K562 (cell line): ENCODE results near the gene FAF2. TPM values are rescaled to one million over a fixed set of nuclear protein-coding genes. Genes with fewer than 3 reads are reported as not detected.

Experiments used
- ARID2 ChIP-seq: fragments of 450-650 bp; IDR thresholded peaks from 2 replicates; pipeline ENCODE4 v1.6.1; 2017; ENCODE audit warnings: antibody characterized with exemption, mild to moderate bottlenecking
- DMBX1 ChIP-seq: fragments of 250-450 bp; sonication (Bioruptor Pico); IDR thresholded peaks from 2 replicates; pipeline ENCODE4 v1.8.0; 2022; ENCODE audit warnings: inconsistent platforms, mild to moderate bottlenecking, moderate library complexity, borderline replicate concordance
- FOXA3 ChIP-seq, 2 experiments: fragments of 450-650 bp in 1 of 2; sonication (generic) in 1 of 2; formaldehyde crosslinking; IDR thresholded peaks in 1 of 2; conservative IDR thresholded peaks in 1 of 2; 2 replicates each; pipeline versions ENCODE4 v1.4.0 to v1.8.0; 2020 to 2022; ENCODE audit warnings: mild to moderate bottlenecking in 2 of 2, missing genetic modification reagents in 1 of 2
- OTX1 ChIP-seq: fragments of 450-650 bp; formaldehyde crosslinking; IDR thresholded peaks from 2 replicates; pipeline ENCODE4 v1.4.0; 2022; ENCODE audit warnings: mild to moderate bottlenecking
- PML ChIP-seq: IDR thresholded peaks from 2 replicates; pipeline ENCODE4 v1.6.1; 2012; ENCODE audit warnings: low read length, inconsistent platforms
- SIN3B ChIP-seq: fragments of 450-650 bp; IDR thresholded peaks from 2 replicates; pipeline ENCODE4 v1.6.1; 2017; ENCODE audit warnings: low read depth, mild to moderate bottlenecking, moderate library complexity
- STAT5A ChIP-seq: IDR thresholded peaks from 2 replicates; pipeline ENCODE4 v1.6.1; 2012; ENCODE audit warnings: low read length, inconsistent platforms, borderline replicate concordance
- ZBTB7A ChIP-seq: IDR thresholded peaks from 2 replicates; pipeline ENCODE4 v1.6.1; 2011; ENCODE audit warnings: low read depth, mild to moderate bottlenecking, low read length, moderate library complexity, borderline replicate concordance; ENCODE audit not compliant: control insufficient read depth
- ZKSCAN1 ChIP-seq: fragments of 150-350 bp; IDR thresholded peaks from 2 replicates; pipeline ENCODE4 v1.6.1; 2016; ENCODE audit warnings: low read depth, low read length
- ZNF143 ChIP-seq: sonication (generic); formaldehyde crosslinking; IDR thresholded peaks from 2 replicates; pipeline ENCODE4 v1.9.0; 2022; ENCODE audit warnings: mild to moderate bottlenecking, missing genetic modification reagents
- ZNF445 ChIP-seq: fragments of 250-450 bp; sonication (Bioruptor Pico); IDR thresholded peaks from 2 replicates; pipeline ENCODE4 v1.4.0; 2020; ENCODE audit warnings: low read depth, mild to moderate bottlenecking, moderate library complexity
- polyA plus RNA-seq, 8 experiments: library from polyadenylated mRNA; depleted of rRNA in 4 of 8; stranded (reverse) in 5 of 8; unstranded in 3 of 8; fragments of >200 nt; fragmentation: Nextera tagmentation in 2 of 8; fragmentation: Illumina TruSeq in 1 of 8; extraction: Ambion mirVana in 2 of 8; extraction: Trizol in 1 of 8; gene quantifications; 2 replicates each; pipeline versions ENCODE4 v1.2.1 to v1.2.3, GENCODE V29; 2011 to 2014; ENCODE audit warnings: inconsistent platforms in 1 of 8, missing spikeins in 1 of 8
- total RNA-seq, 7 experiments: library from RNA; depleted of rRNA in 6 of 7; stranded (reverse); fragments of >200 nt in 6 of 7; fragmentation: Illumina TruSeq in 2 of 7; extraction: Trizol in 2 of 7; gene quantifications; 2 replicates each; pipeline versions ENCODE4 v1.2.1 to v1.2.3, GENCODE V29; 2011 to 2021; ENCODE audit warnings: low replicate concordance in 1 of 7
- TF ChIP-seq, protein P1 (sequence below): sonication (generic); formaldehyde crosslinking; IDR thresholded peaks from 2 replicates; pipeline ENCODE4 v1.8.1; 2023; ENCODE audit warnings: mild to moderate bottlenecking, missing genetic modification reagents
- TF ChIP-seq, protein P2 (sequence below), 2 experiments: fragments of 450-650 bp in 1 of 2; sonication (generic) in 1 of 2; formaldehyde crosslinking in 1 of 2; IDR thresholded peaks; 2 replicates each; pipeline versions ENCODE4 v1.7.1 to v1.9.0; 2016 to 2022; ENCODE audit warnings: inconsistent platforms in 1 of 2, mild to moderate bottlenecking in 1 of 2, missing genetic modification reagents in 1 of 2
- TF ChIP-seq, protein P3 (sequence below): sonication (generic); formaldehyde crosslinking; IDR thresholded peaks from 2 replicates; pipeline ENCODE4 v1.8.1; 2023; ENCODE audit warnings: mild to moderate bottlenecking, missing genetic modification reagents

The FAF2 gene
- total and polyA plus RNA-seq, 9 of the 15 experiments (the other 6 are each of a cell fraction or from before 2014, with no cell fraction given): 25.0 to 44.6 (median 36.1) TPM

DNA sequence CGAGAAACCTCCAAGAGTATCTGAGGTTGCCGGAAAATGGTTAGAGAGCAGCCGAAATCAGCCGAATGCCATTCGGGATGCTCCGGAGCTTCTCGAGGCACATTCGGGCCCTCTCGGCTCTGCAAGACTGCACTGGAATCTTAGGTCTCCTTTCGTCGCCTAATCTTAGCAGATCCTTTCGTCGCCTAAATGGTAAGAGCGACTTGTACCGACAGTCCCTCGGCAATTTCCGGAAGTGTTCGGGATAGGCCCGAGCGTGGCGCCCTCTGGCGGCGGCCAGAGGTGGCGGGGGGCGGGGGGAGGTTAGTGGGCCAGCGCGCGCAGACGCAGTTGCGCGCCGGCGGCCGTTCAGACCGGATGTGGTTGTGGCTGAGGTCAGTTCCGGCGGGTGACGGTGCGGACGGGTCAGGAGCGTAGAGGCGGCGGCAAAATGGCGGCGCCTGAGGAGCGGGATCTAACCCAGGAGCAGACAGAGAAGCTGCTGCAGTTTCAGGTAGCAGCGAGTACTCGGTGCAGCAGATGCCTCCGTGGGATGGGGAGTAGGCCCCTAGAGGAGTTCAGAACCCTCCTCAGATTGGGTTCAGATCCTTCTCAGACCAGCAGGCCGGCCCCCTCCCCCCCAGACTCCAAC is at the start of gene FAF2 (continued):
- TF ChIP-seq, protein P1, sequence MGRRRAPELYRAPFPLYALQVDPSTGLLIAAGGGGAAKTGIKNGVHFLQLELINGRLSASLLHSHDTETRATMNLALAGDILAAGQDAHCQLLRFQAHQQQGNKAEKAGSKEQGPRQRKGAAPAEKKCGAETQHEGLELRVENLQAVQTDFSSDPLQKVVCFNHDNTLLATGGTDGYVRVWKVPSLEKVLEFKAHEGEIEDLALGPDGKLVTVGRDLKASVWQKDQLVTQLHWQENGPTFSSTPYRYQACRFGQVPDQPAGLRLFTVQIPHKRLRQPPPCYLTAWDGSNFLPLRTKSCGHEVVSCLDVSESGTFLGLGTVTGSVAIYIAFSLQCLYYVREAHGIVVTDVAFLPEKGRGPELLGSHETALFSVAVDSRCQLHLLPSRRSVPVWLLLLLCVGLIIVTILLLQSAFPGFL (CRISPR knock-in tag): no peak
- TF ChIP-seq DMBX1 (CRISPR knock-in tag) (no peak), STAT5A (no peak), ARID2 (peak; percentile 99), FOXA3 (CRISPR knock-in tag; conservative IDR thresholded peaks at IDR 0.05 in 1 of 2, IDR thresholded peaks at IDR 0.05 in 1 of 2) (no peak), ZBTB7A (peak; percentile 73; the same call in 1 of the 2 replicates), ZNF143 (CRISPR knock-in tag) (no peak), SIN3B (peak; percentile 82), OTX1 (no peak), ZNF445 (CRISPR knock-in tag) (no peak), ZKSCAN1 (no peak), PML (no peak; the same call in 1 of the 2 replicates)
- TF ChIP-seq, protein P2, sequence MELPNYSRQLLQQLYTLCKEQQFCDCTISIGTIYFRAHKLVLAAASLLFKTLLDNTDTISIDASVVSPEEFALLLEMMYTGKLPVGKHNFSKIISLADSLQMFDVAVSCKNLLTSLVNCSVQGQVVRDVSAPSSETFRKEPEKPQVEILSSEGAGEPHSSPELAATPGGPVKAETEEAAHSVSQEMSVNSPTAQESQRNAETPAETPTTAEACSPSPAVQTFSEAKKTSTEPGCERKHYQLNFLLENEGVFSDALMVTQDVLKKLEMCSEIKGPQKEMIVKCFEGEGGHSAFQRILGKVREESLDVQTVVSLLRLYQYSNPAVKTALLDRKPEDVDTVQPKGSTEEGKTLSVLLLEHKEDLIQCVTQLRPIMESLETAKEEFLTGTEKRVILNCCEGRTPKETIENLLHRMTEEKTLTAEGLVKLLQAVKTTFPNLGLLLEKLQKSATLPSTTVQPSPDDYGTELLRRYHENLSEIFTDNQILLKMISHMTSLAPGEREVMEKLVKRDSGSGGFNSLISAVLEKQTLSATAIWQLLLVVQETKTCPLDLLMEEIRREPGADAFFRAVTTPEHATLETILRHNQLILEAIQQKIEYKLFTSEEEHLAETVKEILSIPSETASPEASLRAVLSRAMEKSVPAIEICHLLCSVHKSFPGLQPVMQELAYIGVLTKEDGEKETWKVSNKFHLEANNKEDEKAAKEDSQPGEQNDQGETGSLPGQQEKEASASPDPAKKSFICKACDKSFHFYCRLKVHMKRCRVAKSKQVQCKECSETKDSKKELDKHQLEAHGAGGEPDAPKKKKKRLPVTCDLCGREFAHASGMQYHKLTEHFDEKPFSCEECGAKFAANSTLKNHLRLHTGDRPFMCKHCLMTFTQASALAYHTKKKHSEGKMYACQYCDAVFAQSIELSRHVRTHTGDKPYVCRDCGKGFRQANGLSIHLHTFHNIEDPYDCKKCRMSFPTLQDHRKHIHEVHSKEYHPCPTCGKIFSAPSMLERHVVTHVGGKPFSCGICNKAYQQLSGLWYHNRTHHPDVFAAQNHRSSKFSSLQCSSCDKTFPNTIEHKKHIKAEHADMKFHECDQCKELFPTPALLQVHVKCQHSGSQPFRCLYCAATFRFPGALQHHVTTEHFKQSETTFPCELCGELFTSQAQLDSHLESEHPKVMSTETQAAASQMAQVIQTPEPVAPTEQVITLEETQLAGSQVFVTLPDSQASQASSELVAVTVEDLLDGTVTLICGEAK (IDR thresholded peaks at IDR 0.05): peak; percentile 95
- TF ChIP-seq, protein P2 (CRISPR knock-in tag; IDR thresholded peaks at IDR 0.05): no peak
- TF ChIP-seq, protein P3, sequence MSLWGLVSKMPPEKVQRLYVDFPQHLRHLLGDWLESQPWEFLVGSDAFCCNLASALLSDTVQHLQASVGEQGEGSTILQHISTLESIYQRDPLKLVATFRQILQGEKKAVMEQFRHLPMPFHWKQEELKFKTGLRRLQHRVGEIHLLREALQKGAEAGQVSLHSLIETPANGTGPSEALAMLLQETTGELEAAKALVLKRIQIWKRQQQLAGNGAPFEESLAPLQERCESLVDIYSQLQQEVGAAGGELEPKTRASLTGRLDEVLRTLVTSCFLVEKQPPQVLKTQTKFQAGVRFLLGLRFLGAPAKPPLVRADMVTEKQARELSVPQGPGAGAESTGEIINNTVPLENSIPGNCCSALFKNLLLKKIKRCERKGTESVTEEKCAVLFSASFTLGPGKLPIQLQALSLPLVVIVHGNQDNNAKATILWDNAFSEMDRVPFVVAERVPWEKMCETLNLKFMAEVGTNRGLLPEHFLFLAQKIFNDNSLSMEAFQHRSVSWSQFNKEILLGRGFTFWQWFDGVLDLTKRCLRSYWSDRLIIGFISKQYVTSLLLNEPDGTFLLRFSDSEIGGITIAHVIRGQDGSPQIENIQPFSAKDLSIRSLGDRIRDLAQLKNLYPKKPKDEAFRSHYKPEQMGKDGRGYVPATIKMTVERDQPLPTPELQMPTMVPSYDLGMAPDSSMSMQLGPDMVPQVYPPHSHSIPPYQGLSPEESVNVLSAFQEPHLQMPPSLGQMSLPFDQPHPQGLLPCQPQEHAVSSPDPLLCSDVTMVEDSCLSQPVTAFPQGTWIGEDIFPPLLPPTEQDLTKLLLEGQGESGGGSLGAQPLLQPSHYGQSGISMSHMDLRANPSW (CRISPR knock-in tag): no peak
